ENCODE measurements around the gene SPATA18. TPM values are rescaled to one million over a fixed set of nuclear protein-coding genes. Genes with fewer than 3 reads are reported as not detected.

Gene SPATA18
- total and polyA plus RNA-seq, 2 donors (not counting 1 experiment from before 2014, with no cell fraction given) = 0.42 to 1.9 TPM

DNA sequence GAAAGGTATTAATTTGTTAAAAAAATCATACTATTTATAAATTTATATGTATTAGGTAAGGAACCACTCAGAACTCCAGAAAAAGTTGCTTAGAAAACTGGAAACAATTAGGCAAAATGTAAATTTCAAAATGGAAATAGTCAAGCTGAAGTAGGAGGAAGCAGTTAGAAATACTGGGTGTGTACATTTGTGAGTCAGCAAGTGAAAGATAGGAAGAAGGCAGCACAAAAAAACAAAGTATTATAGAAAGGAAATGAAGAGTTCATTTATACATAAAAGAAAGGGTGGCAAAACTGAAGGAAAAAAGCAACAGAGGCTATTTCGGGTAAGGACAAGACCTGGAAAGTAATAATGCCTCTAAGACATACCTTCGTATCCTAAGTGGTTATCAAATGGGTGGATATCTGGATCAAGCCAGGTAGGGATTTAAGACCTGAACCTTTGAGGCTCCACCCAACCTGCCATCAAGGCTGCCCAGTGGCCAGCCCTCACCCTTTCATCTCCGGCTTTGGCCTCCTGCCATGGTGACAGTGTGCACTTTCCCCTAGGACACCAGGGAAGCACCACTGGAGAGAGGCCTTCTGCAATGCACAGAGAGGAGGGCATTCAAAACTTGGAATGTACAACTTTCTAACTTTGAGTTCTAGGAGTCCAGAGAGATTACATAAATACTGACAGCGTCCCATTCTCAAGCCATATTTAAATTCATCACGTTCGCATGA lies 31.0 kb upstream of the SPATA18 start, which contains the start of gene LRRC66:
TSS of gene LRRC66 (minus strand) at position 428 of the 722 bp plus-strand sequence. CDS start 2,750 bp downstream, outside the sequence.
- no peak within 1 kb of the TSS for H3K9ac ChIP-seq (ENCODE audit: low read length)
- Mint-ChIP-seq H3K4me3 (no peak within 1 kb of the TSS), H3K27ac (no peak within 1 kb of the TSS), H3K4me1 (no peaks in the 10 kb centered on the region), H3K27me3 (no peaks in the 10 kb centered on the region), H3K9me3 (ENCODE audit: insufficient read depth) (no peaks in the 10 kb centered on the region)
- H3K9me3 ChIP-seq (ENCODE audit: control extremely low read depth in 1 of 3, control insufficient read depth in 2 of 3, insufficient read depth in 1 of 3, low read length in 2 of 3) = no peaks in the 10 kb centered on the region
- H2AFZ ChIP-seq (ENCODE audit: insufficient read depth, low read depth, low read length, poor library complexity, severe bottlenecking) = no peak within 1 kb of the TSS
- no peaks in the 10 kb centered on the region for H3K4me1 ChIP-seq (ENCODE audit: control insufficient read depth in 2 of 2, insufficient read depth in 2 of 2, low read length in 2 of 2)
- CTCF ChIA-PET = no interaction called here
- H3K4me2 ChIP-seq (replicated peaks; ENCODE audit: low read depth, low read length, poor library complexity, severe bottlenecking) = no peak within 1 kb of the TSS
- ATAC-seq (ENCODE audit: low read depth) (no peak), DNase-seq (no peak)
- 100% methylated on average over 1 of the region's 6 CpGs for WGBS (ENCODE audit: insufficient coverage)
- no peaks in the 10 kb centered on the region for H3K79me2 ChIP-seq (ENCODE audit: control insufficient read depth, insufficient read depth, low read length)
- intact Hi-C loops (cut with micrococcal nuclease) = no loop called here
- no peak within 1 kb of the TSS for H3K27ac ChIP-seq (ENCODE audit: low read length in 2 of 2)
- no peaks in the 10 kb centered on the region for H4K20me1 ChIP-seq (ENCODE audit: control insufficient read depth, insufficient read depth, low read length, poor library complexity, severe bottlenecking)
- no peak for TF ChIP-seq EZH2 (IDR thresholded peaks at IDR 0.05; ENCODE audit: borderline replicate concordance, insufficient read depth, low read depth, low read length, poor library complexity, severe bottlenecking)
- TF ChIP-seq, protein P1, sequence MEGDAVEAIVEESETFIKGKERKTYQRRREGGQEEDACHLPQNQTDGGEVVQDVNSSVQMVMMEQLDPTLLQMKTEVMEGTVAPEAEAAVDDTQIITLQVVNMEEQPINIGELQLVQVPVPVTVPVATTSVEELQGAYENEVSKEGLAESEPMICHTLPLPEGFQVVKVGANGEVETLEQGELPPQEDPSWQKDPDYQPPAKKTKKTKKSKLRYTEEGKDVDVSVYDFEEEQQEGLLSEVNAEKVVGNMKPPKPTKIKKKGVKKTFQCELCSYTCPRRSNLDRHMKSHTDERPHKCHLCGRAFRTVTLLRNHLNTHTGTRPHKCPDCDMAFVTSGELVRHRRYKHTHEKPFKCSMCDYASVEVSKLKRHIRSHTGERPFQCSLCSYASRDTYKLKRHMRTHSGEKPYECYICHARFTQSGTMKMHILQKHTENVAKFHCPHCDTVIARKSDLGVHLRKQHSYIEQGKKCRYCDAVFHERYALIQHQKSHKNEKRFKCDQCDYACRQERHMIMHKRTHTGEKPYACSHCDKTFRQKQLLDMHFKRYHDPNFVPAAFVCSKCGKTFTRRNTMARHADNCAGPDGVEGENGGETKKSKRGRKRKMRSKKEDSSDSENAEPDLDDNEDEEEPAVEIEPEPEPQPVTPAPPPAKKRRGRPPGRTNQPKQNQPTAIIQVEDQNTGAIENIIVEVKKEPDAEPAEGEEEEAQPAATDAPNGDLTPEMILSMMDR (IDR thresholded peaks at IDR 0.05) = no peak
- POLR2A ChIA-PET = no interaction called here
- H3K36me3 ChIP-seq (replicated peaks in 1 of 2; ENCODE audit: control extremely low read depth in 1 of 2, control insufficient read depth in 1 of 2, extremely low read depth in 1 of 2, insufficient read depth in 2 of 2, low read length in 1 of 2) = peaks cover 0 to 7% of the 10 kb centered on the region in 2 experiments
- no peaks in the 10 kb centered on the region for H3K27me3 ChIP-seq (replicated peaks in 1 of 4; ENCODE audit: control extremely low read depth in 1 of 4, control insufficient read depth in 3 of 4, insufficient read depth in 4 of 4, low read length in 3 of 4)
- no peak within 1 kb of the TSS for H3K4me3 ChIP-seq (ENCODE audit: control extremely low read depth in 1 of 5, extremely low read depth in 1 of 5, insufficient read depth in 1 of 5, low read depth in 2 of 5, low read length in 4 of 5)

DNA sequence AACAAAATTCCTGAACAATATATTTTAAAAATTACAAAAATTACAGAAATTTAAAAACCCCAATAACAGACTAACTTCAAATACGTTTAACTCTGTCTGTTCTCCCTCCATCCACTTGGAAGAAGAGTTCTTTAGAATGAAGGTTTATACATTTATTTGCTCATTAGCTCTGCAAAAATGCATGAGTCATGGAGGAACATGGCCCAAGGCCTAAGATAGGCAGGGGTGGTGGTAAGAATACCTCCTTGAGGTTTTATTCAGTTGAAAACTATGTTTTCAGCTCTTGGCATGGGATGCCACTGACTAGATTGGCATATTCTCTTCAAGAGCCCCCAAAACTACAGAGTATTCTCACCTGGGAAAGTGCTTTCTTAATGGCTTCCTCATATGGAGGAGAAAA lies 22.1 kb upstream of the SPATA18 start:
- no peaks in the 10 kb centered on the region for H3K27me3 ChIP-seq (replicated peaks in 1 of 4; ENCODE audit: control extremely low read depth in 1 of 4, control insufficient read depth in 3 of 4, insufficient read depth in 4 of 4, low read length in 3 of 4)
- TF ChIP-seq EZH2 (IDR thresholded peaks at IDR 0.05; ENCODE audit: borderline replicate concordance, insufficient read depth, low read depth, low read length, poor library complexity, severe bottlenecking) = no peak
- TF ChIP-seq, protein P1 (IDR thresholded peaks at IDR 0.05) = no peak
- WGBS (ENCODE audit: insufficient coverage) = no CpG with 5 or more reads among the region's 1 CpG
- ChIA-PET CTCF (interaction anchor here (1.4 to 4.0 kb wide), 2 partner anchors 16 to 197 kb away, joined by 4 to 17 read pairs; no protein-coding TSS in a partner anchor), POLR2A (no interaction called here)
- H3K4me3 ChIP-seq (ENCODE audit: control extremely low read depth in 1 of 5, extremely low read depth in 1 of 5, insufficient read depth in 1 of 5, low read depth in 2 of 5, low read length in 4 of 5) = no peak overlapping the region
- Mint-ChIP-seq H3K27me3 (no peaks in the 10 kb centered on the region), H3K27ac (no peak overlapping the region), H3K9me3 (ENCODE audit: insufficient read depth) (no peaks in the 10 kb centered on the region), H3K4me3 (no peak overlapping the region), H3K4me1 (no peaks in the 10 kb centered on the region)
- peaks cover 0 to 3% (median 0%) of the 10 kb centered on the region in 3 donors for H3K9me3 ChIP-seq (ENCODE audit: control extremely low read depth in 1 of 3, control insufficient read depth in 2 of 3, insufficient read depth in 1 of 3, low read length in 2 of 3)
- no peaks in the 10 kb centered on the region for H3K36me3 ChIP-seq (replicated peaks in 1 of 2; ENCODE audit: control extremely low read depth in 1 of 2, control insufficient read depth in 1 of 2, extremely low read depth in 1 of 2, insufficient read depth in 2 of 2, low read length in 1 of 2)
- H3K27ac ChIP-seq (ENCODE audit: low read length in 2 of 2) = no peak overlapping the region
- no peaks in the 10 kb centered on the region for H3K79me2 ChIP-seq (ENCODE audit: control insufficient read depth, insufficient read depth, low read length)
- intact Hi-C loops (cut with micrococcal nuclease) = no loop called here
- no peak overlapping the region for H2AFZ ChIP-seq (ENCODE audit: insufficient read depth, low read depth, low read length, poor library complexity, severe bottlenecking)
- no peak overlapping the region for H3K4me2 ChIP-seq (replicated peaks; ENCODE audit: low read depth, low read length, poor library complexity, severe bottlenecking)
- DNase-seq = no peak
- H3K9ac ChIP-seq (ENCODE audit: low read length) = no peak overlapping the region
- no peaks in the 10 kb centered on the region for H3K4me1 ChIP-seq (ENCODE audit: control insufficient read depth in 2 of 2, insufficient read depth in 2 of 2, low read length in 2 of 2)
- no peaks in the 10 kb centered on the region for H4K20me1 ChIP-seq (ENCODE audit: control insufficient read depth, insufficient read depth, low read length, poor library complexity, severe bottlenecking)
- ATAC-seq (ENCODE audit: low read depth) = no peak
